NCI-H2171 treated with DMSO at 0.1 percent for 48 hours (cell line): ENCODE measurements around the gene HPCAL1.

Source experiments
- DNase-seq: peaks from one replicate; lab custom pipeline; 2025; lab: John Stamatoyannopoulos, UW

HPCAL1 gene

GRCh38 chr2:10370895-10371294 is 68.2 kb downstream of the HPCAL1 start:
- DNase-seq: no peak

GRCh38 chr2:10371441-10372196 is 68.9 kb downstream of the HPCAL1 start:
- no peak for DNase-seq

GRCh38 chr2:10372203-10372861 is 69.6 kb downstream of the HPCAL1 start:
- DNase-seq: no peak

GRCh38 chr2:10372862-10373240 is 70.1 kb downstream of the HPCAL1 start:
- no peak for DNase-seq

- DNase-seq: no peak
Observed at GRCh38 chr2:10373931-10374330, 71.2 kb downstream of the HPCAL1 start.

- DNase-seq: no peak
Observed at GRCh38 chr2:10374362-10374943, 71.7 kb downstream of the HPCAL1 start.

GRCh38 chr2:10375570-10376281 is 73.0 kb downstream of the HPCAL1 start:
- peak; percentile 84 for DNase-seq

- DNase-seq: peak; percentile 74
Observed at GRCh38 chr2:10377052-10377746, 74.5 kb downstream of the HPCAL1 start.

- no peak for DNase-seq
Observed at GRCh38 chr2:10377747-10378085, 75.0 kb downstream of the HPCAL1 start.

- no peak for DNase-seq
Observed at GRCh38 chr2:10378189-10378588, 75.5 kb downstream of the HPCAL1 start.

GRCh38 chr2:10380048-10380926 is 77.6 kb downstream of the HPCAL1 start:
- DNase-seq: no peak

GRCh38 chr2:10381997-10382353 is 79.3 kb downstream of the HPCAL1 start:
- no peak for DNase-seq

GRCh38 chr2:10382354-10383061 is 79.8 kb downstream of the HPCAL1 start:
- no peak for DNase-seq

- peak; percentile 79 for DNase-seq
Observed at GRCh38 chr2:10383960-10384734, 81.4 kb downstream of the HPCAL1 start.

GRCh38 chr2:10385501-10385900 is 82.8 kb downstream of the HPCAL1 start:
- DNase-seq: no peak

- no peak for DNase-seq
Observed at GRCh38 chr2:10385933-10386773, 83.4 kb downstream of the HPCAL1 start.

- no peak for DNase-seq
Observed at GRCh38 chr2:10387033-10387432, 84.3 kb downstream of the HPCAL1 start.

- no peak for DNase-seq
Observed at GRCh38 chr2:10388954-10389560, 86.4 kb downstream of the HPCAL1 start.
